H9 (cell line): ENCODE results near the gene APBA2. TPM values are rescaled to one million over a fixed set of nuclear protein-coding genes. Genes with fewer than 3 reads are reported as not detected.

ENCODE experiments used
- DNase-seq: peaks from one replicate; pipeline ENCODE4 v3.0.0-alpha.2; 2017
- H2AFZ ChIP-seq: one replicate; pipeline ENCODE4 v1.6.1; 2013; ENCODE audit warnings: mild to moderate bottlenecking, low read length, control low read depth, moderate library complexity
- H2AK5ac ChIP-seq: 2 replicates; pipeline ENCODE4 v1.6.1; 2013; ENCODE audit warnings: low read length, control low read depth, mixed read lengths; ENCODE audit not compliant: insufficient read length
- H2BK120ac ChIP-seq: one replicate; pipeline ENCODE4 v1.6.1; 2013; ENCODE audit warnings: low read depth, mild to moderate bottlenecking, low read length, control low read depth, inconsistent platforms; ENCODE audit not compliant: poor library complexity, severe bottlenecking
- H2BK12ac ChIP-seq: 2 replicates; pipeline ENCODE4 v1.6.1; 2013; ENCODE audit warnings: low read length, control low read depth, mixed read lengths, low read depth; ENCODE audit not compliant: insufficient read length
- H2BK15ac ChIP-seq: 2 replicates; pipeline ENCODE4 v1.6.1; 2013; ENCODE audit warnings: low read depth, low read length, control low read depth
- H2BK20ac ChIP-seq: one replicate; pipeline ENCODE4 v1.6.1; 2013; ENCODE audit warnings: low read depth, mild to moderate bottlenecking, low read length, control low read depth, inconsistent platforms; ENCODE audit not compliant: poor library complexity, severe bottlenecking
- H2BK5ac ChIP-seq: 2 replicates; pipeline ENCODE4 v1.6.1; 2013; ENCODE audit warnings: low read length, control low read depth, mixed read lengths; ENCODE audit not compliant: insufficient read length
- H3K14ac ChIP-seq: 2 replicates; pipeline ENCODE4 v1.6.1; 2013; ENCODE audit warnings: low read length, control low read depth; ENCODE audit not compliant: insufficient read depth
- H3K18ac ChIP-seq: 2 replicates; pipeline ENCODE4 v1.6.1; 2013; ENCODE audit warnings: low read depth, mild to moderate bottlenecking, mixed read lengths, low read length, control low read depth; ENCODE audit not compliant: insufficient read length
- H3K23ac ChIP-seq: 2 replicates; pipeline ENCODE4 v1.6.1; 2013; ENCODE audit warnings: low read length, control low read depth, mixed read lengths, low read depth; ENCODE audit not compliant: insufficient read length
- H3K23me2 ChIP-seq: 2 replicates; pipeline ENCODE4 v1.6.1; 2013; ENCODE audit warnings: low read depth, mild to moderate bottlenecking, mixed read lengths, low read length, control low read depth; ENCODE audit not compliant: insufficient read length, poor library complexity, severe bottlenecking
- H3K27ac ChIP-seq: 2 replicates; pipeline ENCODE4 v1.5.1; 2013; ENCODE audit warnings: low read length, control low read depth, mixed read lengths, low read depth; ENCODE audit not compliant: insufficient read length
- H3K27me3 ChIP-seq: 2 replicates; pipeline ENCODE4 v1.6.1; 2013; ENCODE audit warnings: low read length, control low read depth, inconsistent platforms; ENCODE audit not compliant: insufficient read depth
- H3K4ac ChIP-seq: 2 replicates; pipeline ENCODE4 v1.6.1; 2013; ENCODE audit warnings: low read depth, mild to moderate bottlenecking, control low read depth, inconsistent platforms, low read length, moderate library complexity
- H3K4me1 ChIP-seq: 2 replicates; pipeline ENCODE4 v1.6.1; 2013; ENCODE audit warnings: low read length, control low read depth, inconsistent platforms; ENCODE audit not compliant: insufficient read depth
- H3K4me2 ChIP-seq: 2 replicates; pipeline ENCODE4 v1.6.1; 2013; ENCODE audit warnings: low read length, control low read depth, mixed read lengths; ENCODE audit not compliant: insufficient read length, insufficient read depth
- H3K56ac ChIP-seq: 2 replicates; pipeline ENCODE4 v1.6.1; 2013; ENCODE audit warnings: low read depth, mild to moderate bottlenecking, mixed read lengths, low read length, control low read depth; ENCODE audit not compliant: insufficient read length
- H3K79me1 ChIP-seq: 2 replicates; pipeline ENCODE4 v1.6.1; 2013; ENCODE audit warnings: low read depth, mild to moderate bottlenecking, moderate library complexity, low read length, control low read depth, inconsistent platforms; ENCODE audit not compliant: insufficient read depth, poor library complexity, severe bottlenecking
- H3K79me2 ChIP-seq: 2 replicates; pipeline ENCODE4 v1.6.1; 2013; ENCODE audit warnings: low read length, control low read depth, inconsistent platforms; ENCODE audit not compliant: insufficient read depth
- H3K9ac ChIP-seq: 2 replicates; pipeline ENCODE4 v1.6.1; 2013; ENCODE audit warnings: low read length, control low read depth, mixed read lengths; ENCODE audit not compliant: insufficient read length; ENCODE audit errors: extremely low read depth
- H3K9me3 ChIP-seq: one replicate; pipeline ENCODE4 v1.6.1; 2013; ENCODE audit warnings: low read depth, low read length, inconsistent platforms; ENCODE audit not compliant: control insufficient read depth
- H3T11ph ChIP-seq: one replicate; pipeline ENCODE4 v1.6.1; 2013; ENCODE audit warnings: mild to moderate bottlenecking, low read length, control low read depth, inconsistent platforms
- H4K20me1 ChIP-seq: one replicate; pipeline ENCODE4 v1.6.1; 2013; ENCODE audit not compliant: control insufficient read depth, insufficient read length, insufficient read depth
- H4K5ac ChIP-seq: 2 replicates; pipeline ENCODE4 v1.6.1; 2013; ENCODE audit warnings: low read depth, mild to moderate bottlenecking, mixed read lengths, low read length, control low read depth; ENCODE audit not compliant: insufficient read length
- H4K8ac ChIP-seq: replicated peaks from 2 replicates; pipeline ENCODE4 v1.6.1; 2013; ENCODE audit warnings: low read length, control low read depth, mixed read lengths, low read depth; ENCODE audit not compliant: insufficient read length
- H4K91ac ChIP-seq: 2 replicates; pipeline ENCODE4 v1.6.1; 2013; ENCODE audit warnings: low read depth, mild to moderate bottlenecking, moderate library complexity, mixed read lengths, low read length, control low read depth; ENCODE audit not compliant: insufficient read length
- H3K27ac Mint-ChIP-seq, 3 experiments: 2 replicates in 2 of 3; 3 replicates in 1 of 3; pipeline ENCODE4 v1.8.0; 2020 to 2021; ENCODE audit warnings: mixed read lengths in 3 of 3, mild to moderate bottlenecking in 1 of 3, moderate library complexity in 1 of 3
- H3K27me3 Mint-ChIP-seq: 2 replicates; pipeline ENCODE4 v1.8.0; 2021; ENCODE audit warnings: low read depth, mild to moderate bottlenecking, moderate library complexity, mixed read lengths
- H3K36me3 Mint-ChIP-seq, 3 experiments: 2 replicates in 2 of 3; 3 replicates in 1 of 3; pipeline ENCODE4 v1.8.0; 2020 to 2021; ENCODE audit warnings: low read depth in 3 of 3, mixed read lengths in 3 of 3; ENCODE audit not compliant: insufficient read depth in 1 of 3
- H3K4me1 Mint-ChIP-seq, 2 experiments: 2 replicates each; pipeline ENCODE4 v1.8.0; 2020; ENCODE audit warnings: mixed read lengths in 2 of 2
- H3K4me3 Mint-ChIP-seq, 2 experiments: 2 replicates in 1 of 2; 3 replicates in 1 of 2; pipeline ENCODE4 v1.8.0; 2020 to 2021; ENCODE audit warnings: mild to moderate bottlenecking in 2 of 2, mixed read lengths in 2 of 2, moderate library complexity in 1 of 2
- H3K9me3 Mint-ChIP-seq, 2 experiments: 2 replicates in 1 of 2; 3 replicates in 1 of 2; pipeline ENCODE4 v1.8.0; 2020; ENCODE audit warnings: mild to moderate bottlenecking in 2 of 2, mixed read lengths in 2 of 2, moderate library complexity in 1 of 2
- CTCF ChIP-seq: fragments of 200-600 bp; sonication (generic); conservative IDR thresholded peaks from 3 replicates; pipeline ENCODE4 v1.8.0; 2021; ENCODE audit warnings: antibody characterized with exemption, mild to moderate bottlenecking
- WGBS: extraction: QIAGEN DNeasy Blood & Tissue Kit; methylation state at CpG from one replicate; pipeline ENCODE4 v1.1.7; 2013; ENCODE audit warnings: missing lambda C conversion rate, low lambda C conversion rate, mixed read lengths; ENCODE audit not compliant: insufficient read length; ENCODE audit errors: extremely low coverage; 5-methylcytosine and 5-hydroxymethylcytosine counted together
- total RNA-seq: library from RNA; stranded (reverse); gene quantifications from 2 replicates; pipeline ENCODE4 v1.2.1, GENCODE V29; 2021

The APBA2 gene
- total RNA-seq, 1 experiment from 2014 or later, result 14.3 TPM

- Mint-ChIP-seq H3K27ac (no peak overlapping the region), H3K36me3 (peaks cover 0 to 1% (median 0%) of the 10 kb centered on the region in 3 experiments; a peak in 2 of 7 replicates), H3K9me3 (peaks cover 0 to 8% of the 10 kb centered on the region in 2 experiments; a peak in 3 of 5 replicates), H3K4me1 (peaks cover 9 to 12% of the 10 kb centered on the region in 2 experiments), H3K27me3 (peaks cover 57% of the 10 kb centered on the region), H3K4me3 (no peak overlapping the region)
- no peak overlapping the region for H3K4ac ChIP-seq
- H3K4me1 ChIP-seq, result no peaks in the 10 kb centered on the region; the same call in 1 of the 2 replicates
- H3K27ac ChIP-seq, result no peak overlapping the region
- no peak overlapping the region for H3K4me2 ChIP-seq
- H2BK20ac ChIP-seq, result no peak overlapping the region
- no peak overlapping the region for H2AFZ ChIP-seq
- no peak overlapping the region for H2BK120ac ChIP-seq
- H3K56ac ChIP-seq, result no peak overlapping the region
- H4K5ac ChIP-seq, result no peak overlapping the region
- no peak for TF ChIP-seq CTCF
- no peak overlapping the region for H2BK12ac ChIP-seq
- H3K18ac ChIP-seq, result no peak overlapping the region
- H3K9ac ChIP-seq, result no peak overlapping the region
- H3K9me3 ChIP-seq, result no peaks in the 10 kb centered on the region
- H3T11ph ChIP-seq, result no peak overlapping the region
- no peaks in the 10 kb centered on the region for H3K27me3 ChIP-seq
- no peak overlapping the region for H3K23ac ChIP-seq
- H2BK5ac ChIP-seq, result no peak overlapping the region
- H2BK15ac ChIP-seq, result no peak overlapping the region
- no peak overlapping the region for H4K91ac ChIP-seq
- H3K14ac ChIP-seq, result no peak overlapping the region
- H2AK5ac ChIP-seq, result no peak overlapping the region
- no peak overlapping the region for H4K8ac ChIP-seq
- no peaks in the 10 kb centered on the region for H3K79me2 ChIP-seq
- no peak for DNase-seq
- H3K23me2 ChIP-seq, result no peaks in the 10 kb centered on the region
- WGBS, result no CpG with 5 or more reads among the region's 3 CpGs
- no peaks in the 10 kb centered on the region for H3K79me1 ChIP-seq
- no peaks in the 10 kb centered on the region for H4K20me1 ChIP-seq
These were observed 14.6 kb upstream of the APBA2 start for GRCh38 chr15:28871168-28871567.
